Natural killer cell (primary cell): ENCODE results near the gene PDC. TPM values are rescaled to one million over a fixed set of nuclear protein-coding genes. Genes with fewer than 3 reads are reported as not detected.
A peak's percentile ranks its signal among the peaks of the same experiment; 100 is the strongest.

Experiments
- ATAC-seq, 3 donors: fragments of 150-1000 bp in 2 of 3; fragments of 200-7000 bp in 1 of 3; cut with Tn5 transposase; 1 replicate in 1 of 3; 2 replicates in 2 of 3; pipeline ENCODE4 v1.10.0; 2021; ENCODE audit warnings: mild to moderate bottlenecking in 2 of 3, moderate library complexity in 2 of 3
- DNase-seq, 2 donors: peaks; one replicate each; pipeline versions ENCODE4 v3.0.0 to v3.0.0-alpha.2; 2013 to 2021; ENCODE audit warnings: mixed read lengths in 1 of 2
- H3K27ac ChIP-seq: one replicate; pipeline ENCODE4 v1.5.1; 2013; ENCODE audit warnings: mild to moderate bottlenecking, low read length
- H3K27me3 ChIP-seq: one replicate; pipeline ENCODE4 v1.6.1; 2013; ENCODE audit warnings: low read length; ENCODE audit not compliant: control insufficient read depth, insufficient read depth
- H3K36me3 ChIP-seq: one replicate; pipeline ENCODE4 v1.6.1; 2013; ENCODE audit warnings: low read length; ENCODE audit not compliant: control insufficient read depth, insufficient read depth
- H3K4me1 ChIP-seq: one replicate; pipeline ENCODE4 v1.6.1; 2013; ENCODE audit warnings: low read length; ENCODE audit not compliant: control insufficient read depth, insufficient read depth
- H3K4me3 ChIP-seq: one replicate; pipeline ENCODE4 v1.5.1; 2013; ENCODE audit warnings: low read length
- H3K9me3 ChIP-seq: one replicate; pipeline ENCODE4 v1.6.1; 2013; ENCODE audit warnings: low read length; ENCODE audit not compliant: control insufficient read depth, insufficient read depth
- H3K27ac Mint-ChIP-seq, 2 donors: one replicate each; pipeline ENCODE4 v1.8.0; 2022; ENCODE audit warnings: mild to moderate bottlenecking in 2 of 2, mixed read lengths in 2 of 2, moderate library complexity in 1 of 2
- H3K27me3 Mint-ChIP-seq, 2 donors: one replicate each; pipeline ENCODE4 v1.8.0; 2022; ENCODE audit warnings: low read depth in 2 of 2, mixed read lengths in 2 of 2
- H3K36me3 Mint-ChIP-seq: one replicate; pipeline ENCODE4 v1.8.0; 2022; ENCODE audit warnings: mixed read lengths
- H3K4me1 Mint-ChIP-seq, 2 donors: one replicate each; pipeline ENCODE4 v1.8.0; 2022; ENCODE audit warnings: mixed read lengths in 2 of 2
- H3K4me3 Mint-ChIP-seq: one replicate; pipeline ENCODE4 v1.8.0; 2022; ENCODE audit warnings: mild to moderate bottlenecking, moderate library complexity, mixed read lengths
- H3K9me3 Mint-ChIP-seq, 2 donors: one replicate each; pipeline ENCODE4 v1.8.0; 2022; ENCODE audit warnings: mixed read lengths in 2 of 2
- CTCF ChIP-seq: fragments of 200-600 bp; IDR thresholded peaks from one replicate; pipeline ENCODE4 v1.8.0; 2022; ENCODE audit warnings: antibody characterized with exemption
- WGBS: methylation state at CpG from one replicate; pipeline ENCODE4 v1.1.7; 2013; ENCODE audit warnings: missing lambda C conversion rate; ENCODE audit not compliant: insufficient coverage; 5-methylcytosine and 5-hydroxymethylcytosine counted together
- intact Hi-C: fragments of 100-400 bp; cut with micrococcal nuclease; formaldehyde crosslinking; loops from one replicate; pipeline ENCODE4 v1.14.2; 2022
- total RNA-seq, 4 donors: library from RNA; stranded (reverse); fragments of 120-200 nt in 1 of 4; gene quantifications; one replicate each; pipeline versions ENCODE4 v1.2.3 to v1.2.4, GENCODE V29; 2013 to 2022

The PDC gene
- total RNA-seq, 3 donors from 2014 or later (not counting 1 experiment from before 2014, with no cell fraction given) = not detected

GRCh38 chr1:186483561-186483960 lies 22.6 kb upstream of the PDC start:
- Histone ChIP-seq H3K4me1 (no peaks in the 10 kb centered on the region), H3K9me3 (no peaks in the 10 kb centered on the region), H3K4me3 (no peak overlapping the region), H3K27ac (no peak overlapping the region), H3K36me3 (no peaks in the 10 kb centered on the region), H3K27me3 (no peaks in the 10 kb centered on the region)
- Mint-ChIP-seq H3K27ac (no peak overlapping the region), H3K4me1 (no peaks in the 10 kb centered on the region), H3K9me3 (no peaks in the 10 kb centered on the region), H3K36me3 (no peaks in the 10 kb centered on the region), H3K27me3 (no peaks in the 10 kb centered on the region), H3K4me3 (no peak overlapping the region)
- intact Hi-C loops = no loop called here
- 52% methylated on average over 2 of the region's 2 CpGs for WGBS
- DNase-seq (no peak), ATAC-seq (no peak)
- TF ChIP-seq CTCF = no peak

GRCh38 chr1:186482661-186483255 lies 21.8 kb upstream of the PDC start:
- DNase-seq = peak in 1 of 2 donors; percentile 55
- H3K4me3 ChIP-seq = no peak overlapping the region
- Mint-ChIP-seq H3K27me3 (no peaks in the 10 kb centered on the region), H3K4me3 (no peak overlapping the region), H3K4me1 (no peaks in the 10 kb centered on the region), H3K36me3 (no peaks in the 10 kb centered on the region), H3K9me3 (no peaks in the 10 kb centered on the region), H3K27ac (no peak overlapping the region)
- no peak overlapping the region for H3K27ac ChIP-seq
- no peaks in the 10 kb centered on the region for H3K4me1 ChIP-seq
- no peaks in the 10 kb centered on the region for H3K9me3 ChIP-seq
- WGBS = 9% methylated on average over 4 of the region's 4 CpGs
- TF ChIP-seq CTCF = peak; percentile 43
- intact Hi-C loops = loop anchor here (1.0 kb wide), 1 partner anchor 504 kb away; no protein-coding TSS in a partner anchor
- peak in 2 of 3 donors; percentile 48 to 63 for ATAC-seq
- H3K27me3 ChIP-seq = no peaks in the 10 kb centered on the region
- no peaks in the 10 kb centered on the region for H3K36me3 ChIP-seq

- TF ChIP-seq CTCF = no peak
- Mint-ChIP-seq H3K36me3 (no peaks in the 10 kb centered on the region), H3K9me3 (no peaks in the 10 kb centered on the region), H3K4me3 (no peak overlapping the region), H3K4me1 (no peaks in the 10 kb centered on the region), H3K27ac (no peak overlapping the region), H3K27me3 (no peaks in the 10 kb centered on the region)
- intact Hi-C loops = no loop called here
- Histone ChIP-seq H3K4me1 (no peaks in the 10 kb centered on the region), H3K4me3 (no peak overlapping the region), H3K27me3 (no peaks in the 10 kb centered on the region), H3K9me3 (no peaks in the 10 kb centered on the region), H3K36me3 (no peaks in the 10 kb centered on the region), H3K27ac (no peak overlapping the region)
- ATAC-seq (no peak), DNase-seq (no peak)
- no CpG with 5 or more reads among the region's 2 CpGs for WGBS
Observed at GRCh38 chr1:186481303-186481888, 20.5 kb upstream of the PDC start.

- no peaks in the 10 kb centered on the region for H3K27me3 Mint-ChIP-seq
- intact Hi-C loops = no loop called here
- no CpG with 5 or more reads among the region's 2 CpGs for WGBS
- H3K9me3 Mint-ChIP-seq = no peaks in the 10 kb centered on the region
- no peak for TF ChIP-seq CTCF
- no peaks in the 10 kb centered on the region for H3K4me1 Mint-ChIP-seq
- H3K4me3 Mint-ChIP-seq = no peak overlapping the region
- Histone ChIP-seq H3K27me3 (no peaks in the 10 kb centered on the region), H3K27ac (no peak overlapping the region), H3K9me3 (no peaks in the 10 kb centered on the region), H3K4me1 (no peaks in the 10 kb centered on the region), H3K4me3 (no peak overlapping the region), H3K36me3 (no peaks in the 10 kb centered on the region)
- H3K36me3 Mint-ChIP-seq = no peaks in the 10 kb centered on the region
- DNase-seq (no peak), ATAC-seq (no peak)
- no peak overlapping the region for H3K27ac Mint-ChIP-seq
Observed at GRCh38 chr1:186479162-186479561, 18.2 kb upstream of the PDC start.
